HG02938 (cell line): ENCODE data around the gene EYS.

Experiments
- ATAC-seq: cut with Tn5 transposase; IDR thresholded peaks from one replicate; pipeline ENCODE4 v1.9.1; 2021; ENCODE audit warnings: mild to moderate bottlenecking, moderate library complexity; ENCODE audit not compliant: unreplicated experiment

The EYS gene

DNA sequence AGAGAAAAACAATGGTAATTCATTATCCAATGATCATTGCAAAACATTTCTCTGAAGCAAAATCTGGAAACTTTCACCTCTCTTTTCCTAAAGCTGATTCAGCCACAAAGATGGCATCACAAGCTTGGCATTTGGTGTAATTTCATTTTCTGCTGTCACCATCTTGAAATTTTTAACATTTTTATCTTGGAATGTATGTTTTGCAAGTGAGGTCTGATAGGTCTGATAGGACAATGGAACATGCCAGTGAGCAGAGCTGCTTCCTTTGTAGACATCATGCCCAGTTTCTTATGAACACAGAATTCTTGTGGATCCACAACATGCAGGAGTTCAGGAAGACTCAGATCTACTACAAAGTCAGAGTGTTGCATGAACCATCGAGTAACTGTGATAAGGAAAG, 969.6 kb downstream of the EYS start:
- ATAC-seq: no peak

DNA sequence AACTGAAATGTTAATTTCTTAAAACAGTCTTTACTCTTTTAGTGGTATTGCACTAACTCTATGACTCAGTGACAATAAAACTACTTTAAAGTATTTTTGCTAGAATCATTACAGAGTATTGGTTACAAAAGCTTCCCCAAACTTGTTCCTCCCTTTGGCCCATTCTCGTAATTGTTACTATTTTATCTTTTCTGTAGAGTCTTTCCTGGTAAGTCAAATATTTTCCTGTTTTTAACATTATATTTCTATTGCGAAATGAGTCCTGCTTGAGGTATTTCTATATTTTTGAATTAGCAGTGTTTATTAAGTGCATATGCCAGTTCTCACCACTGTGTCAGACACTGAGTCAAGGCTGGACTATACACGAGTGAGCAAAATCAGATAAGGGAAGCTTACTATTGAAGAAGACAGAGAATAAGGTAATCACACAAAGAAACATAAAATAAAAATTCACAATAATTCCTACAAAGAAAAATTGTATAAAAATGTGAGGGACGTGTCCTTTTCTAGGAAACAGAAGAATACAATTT, 970.5 kb downstream of the EYS start:
- no peak for ATAC-seq

DNA sequence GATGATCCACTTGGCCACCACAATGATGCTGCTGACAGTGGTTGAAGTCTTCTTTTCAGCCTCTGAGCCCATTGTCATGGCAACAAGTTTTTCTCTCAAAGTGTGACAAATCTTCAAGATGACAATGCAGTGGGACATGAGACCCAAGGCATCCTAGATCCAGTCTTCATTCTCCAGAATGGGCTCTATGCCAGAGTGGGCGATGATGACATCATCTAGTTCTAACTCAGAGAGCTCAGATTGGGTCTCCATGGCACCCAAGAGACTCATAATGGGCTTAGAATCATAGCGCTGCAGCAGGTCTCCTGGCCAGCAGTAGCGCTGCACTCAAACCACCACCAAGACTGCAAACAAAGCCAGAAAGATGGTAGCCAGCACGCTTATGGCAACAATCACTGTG, 973.6 kb downstream of the EYS start:
- no peak for ATAC-seq

DNA sequence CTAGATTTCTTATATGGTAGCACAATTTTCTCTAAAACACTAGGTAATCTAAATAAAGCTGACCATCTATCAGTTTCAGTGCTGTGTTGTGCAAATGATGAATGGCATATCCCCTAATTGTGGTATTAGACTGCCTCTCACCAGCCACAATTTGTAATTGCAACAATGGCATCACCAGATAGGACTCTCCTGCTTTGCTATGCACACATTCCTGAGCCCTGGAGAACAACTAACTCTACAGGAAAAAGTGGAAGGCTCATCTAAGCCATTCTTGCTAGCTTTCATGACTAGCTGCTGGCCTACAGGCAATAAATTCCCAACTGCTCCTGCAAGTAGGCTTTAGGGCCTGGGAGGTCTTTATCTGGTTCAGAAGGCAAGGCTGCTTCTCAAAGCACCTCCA, 974.1 kb downstream of the EYS start:
- no peak for ATAC-seq

DNA sequence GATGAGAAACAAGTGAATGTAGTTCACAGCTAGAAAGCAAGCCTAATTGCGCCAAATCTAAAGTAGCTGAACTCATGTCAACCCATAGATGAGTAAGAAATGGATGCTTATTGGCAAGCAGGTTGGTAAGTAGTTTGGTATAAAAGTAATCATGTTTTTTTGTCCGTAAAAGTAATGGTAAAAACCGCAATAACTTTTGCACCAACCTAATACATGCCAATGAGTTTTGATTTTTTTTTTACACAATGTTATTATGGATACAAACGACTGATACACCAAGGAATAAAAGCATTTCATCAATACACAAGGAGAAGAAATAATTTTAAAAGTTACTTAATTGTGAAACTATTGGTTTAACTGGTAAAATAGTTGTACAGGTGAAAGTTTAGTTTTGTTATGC, 977.5 kb downstream of the EYS start:
- no peak for ATAC-seq

DNA sequence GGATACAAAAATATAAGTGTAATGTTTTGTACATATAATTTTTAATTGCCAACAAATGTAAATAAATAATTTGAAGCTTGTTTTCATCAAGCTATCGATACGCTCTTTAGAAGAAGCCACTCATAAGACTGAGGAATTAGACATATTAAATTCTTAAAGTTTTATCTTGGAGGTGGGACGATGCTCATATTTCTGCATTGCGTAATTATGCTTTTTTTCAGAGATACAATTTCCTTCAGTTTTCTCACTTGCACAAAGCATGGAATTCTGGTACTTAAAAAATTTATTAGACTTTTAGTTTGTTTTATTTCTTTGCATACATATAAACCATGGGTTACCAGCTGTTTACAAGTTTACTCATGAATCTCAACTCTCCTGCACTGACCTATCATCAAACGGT, 980.0 kb downstream of the EYS start:
- no peak for ATAC-seq

DNA sequence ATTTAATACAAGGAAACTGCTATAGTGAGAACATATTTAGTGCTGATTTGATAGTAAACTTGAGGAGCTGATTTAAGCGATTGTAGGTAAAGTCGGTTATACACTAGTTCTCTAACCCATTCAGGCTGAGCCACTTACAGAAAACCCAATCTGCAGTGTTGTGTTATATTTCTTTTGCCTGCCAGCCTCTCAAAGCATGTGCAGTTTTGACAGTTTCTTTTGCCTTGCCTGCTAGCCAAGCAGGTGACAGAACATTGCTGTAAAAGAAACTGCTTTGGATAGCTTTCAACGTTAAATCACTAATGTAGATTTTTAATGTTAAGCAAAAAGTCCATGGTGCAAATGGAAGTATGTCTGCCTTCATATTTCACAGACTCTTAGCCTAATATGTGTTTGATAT, 982.9 kb downstream of the EYS start:
- no peak for ATAC-seq

DNA sequence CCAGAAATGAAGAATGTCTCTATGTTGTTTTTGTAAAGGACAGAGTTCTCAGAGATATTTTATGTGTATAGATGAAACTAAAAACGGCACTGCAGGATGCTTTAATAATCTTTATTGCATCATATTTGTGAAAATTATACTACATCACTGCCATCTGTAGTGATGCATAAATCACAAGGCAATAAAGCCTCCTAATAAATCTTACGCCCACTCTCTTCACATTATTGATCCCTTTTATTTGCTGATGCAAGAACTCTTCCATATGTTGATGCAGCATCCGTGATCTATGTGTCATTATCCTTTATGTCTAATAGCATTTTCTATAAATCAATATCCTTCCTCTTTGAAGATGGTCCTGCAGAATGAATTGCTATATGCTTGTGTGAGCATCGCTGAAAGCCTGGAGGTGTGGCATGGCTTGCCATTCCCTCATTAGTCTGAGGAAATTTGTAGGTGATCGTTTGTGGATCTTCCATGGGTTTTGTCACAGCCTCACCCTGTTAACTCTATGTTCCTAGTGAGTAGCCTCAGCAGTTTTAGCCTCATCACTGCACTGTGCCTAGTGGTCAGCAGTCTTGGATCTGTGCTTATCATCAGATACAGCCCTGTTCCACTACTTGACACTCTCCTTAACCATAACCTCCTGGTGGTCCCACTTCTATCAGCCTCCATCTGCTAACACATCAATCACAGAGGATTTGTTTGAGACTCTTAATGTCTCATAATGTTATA, 983.5 kb downstream of the EYS start:
- ATAC-seq: no peak

DNA sequence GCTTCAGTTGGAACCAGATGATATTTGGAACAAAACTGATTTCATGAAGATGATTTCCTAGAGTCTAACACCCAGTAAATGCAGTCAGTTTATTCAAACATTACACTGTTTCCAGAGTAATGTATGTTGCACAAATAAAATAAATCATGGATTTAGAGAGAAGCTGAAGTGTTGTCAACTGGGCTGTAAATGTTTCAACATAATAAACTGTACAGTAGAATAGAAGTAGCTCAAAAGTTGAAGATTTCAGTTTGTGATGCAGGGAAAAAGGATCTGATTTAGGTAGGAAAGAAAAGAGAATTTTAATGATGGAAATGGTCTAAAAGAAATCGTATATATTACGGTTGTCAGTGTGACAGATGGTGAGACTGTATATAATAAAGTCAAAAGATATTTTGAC, 985.2 kb downstream of the EYS start:
- ATAC-seq: no peak

DNA sequence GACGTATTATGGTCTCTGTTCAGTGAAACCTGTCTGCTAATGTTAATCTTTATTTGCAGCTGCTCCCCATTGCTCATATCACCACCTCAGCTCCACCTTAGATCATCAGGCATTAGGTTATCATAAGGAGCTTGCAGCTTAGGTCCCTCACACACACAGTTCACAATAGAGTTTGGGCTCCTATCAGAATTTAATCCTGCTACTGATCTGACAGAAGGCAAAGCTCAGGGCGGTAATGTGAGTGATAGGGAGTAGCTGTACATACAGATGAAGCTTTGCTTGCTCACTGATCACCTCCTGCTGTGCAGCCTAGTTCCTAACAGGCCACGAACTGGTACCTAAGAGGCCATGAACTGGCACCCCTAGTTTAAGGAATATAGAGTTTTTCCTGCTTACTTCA, 989.7 kb downstream of the EYS start:
- no peak for ATAC-seq

DNA sequence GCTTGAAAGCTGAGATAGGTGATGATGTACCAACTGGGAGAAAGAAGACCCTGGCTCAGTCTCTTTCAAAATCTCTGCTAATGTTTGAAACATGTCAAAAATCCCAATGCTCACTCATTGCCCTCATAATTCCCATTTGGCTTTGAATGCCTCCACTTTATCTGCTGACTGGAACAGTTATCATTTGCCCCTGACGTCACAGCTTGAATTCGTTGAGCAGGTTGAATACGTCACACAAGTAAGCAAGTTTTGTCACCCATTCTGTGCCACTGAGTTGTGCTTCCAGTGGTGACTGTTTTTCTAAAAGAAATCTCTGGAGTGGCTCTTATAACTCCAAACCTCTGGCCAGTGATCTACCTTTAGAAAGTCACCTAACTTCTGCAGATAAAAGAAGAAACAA, 991.4 kb downstream of the EYS start:
- no peak for ATAC-seq

DNA sequence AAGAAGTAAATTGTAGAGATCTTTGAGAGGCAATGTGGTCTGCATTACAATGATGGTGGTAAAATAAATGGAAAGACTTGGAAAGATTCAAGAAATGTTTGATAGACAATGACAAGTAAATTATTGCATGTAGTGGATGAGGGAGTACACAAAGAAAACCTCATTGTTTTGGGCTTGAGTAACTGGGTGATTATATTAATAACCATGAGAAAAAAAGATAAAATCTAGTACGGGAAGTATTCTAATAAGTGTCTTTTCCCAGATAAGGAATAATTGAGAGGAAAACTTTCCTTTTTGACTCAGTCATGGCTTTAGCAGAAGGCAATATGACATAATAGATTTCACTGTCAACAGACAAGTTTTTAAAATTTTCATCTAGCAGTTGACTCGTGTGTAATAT, 993.0 kb downstream of the EYS start:
- ATAC-seq: no peak

DNA sequence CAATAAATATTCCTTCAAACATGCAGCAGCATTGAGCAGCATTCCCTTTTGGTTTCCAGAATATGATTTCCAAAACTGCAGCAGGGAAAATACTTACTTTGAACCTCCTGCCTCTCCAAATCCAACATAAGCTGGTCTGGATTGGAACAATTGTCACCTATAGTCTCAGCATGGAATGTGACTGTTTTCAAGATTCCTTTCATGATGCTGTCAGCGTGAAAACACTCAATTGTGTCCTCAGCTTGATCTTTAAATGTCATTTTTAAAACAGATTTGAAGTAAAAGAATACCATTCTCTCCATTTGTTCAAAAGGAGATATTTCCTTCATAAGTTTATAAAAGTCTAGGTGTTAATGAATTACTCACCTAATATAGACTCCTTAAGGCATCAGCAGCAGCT, 993.9 kb downstream of the EYS start:
- ATAC-seq: no peak

DNA sequence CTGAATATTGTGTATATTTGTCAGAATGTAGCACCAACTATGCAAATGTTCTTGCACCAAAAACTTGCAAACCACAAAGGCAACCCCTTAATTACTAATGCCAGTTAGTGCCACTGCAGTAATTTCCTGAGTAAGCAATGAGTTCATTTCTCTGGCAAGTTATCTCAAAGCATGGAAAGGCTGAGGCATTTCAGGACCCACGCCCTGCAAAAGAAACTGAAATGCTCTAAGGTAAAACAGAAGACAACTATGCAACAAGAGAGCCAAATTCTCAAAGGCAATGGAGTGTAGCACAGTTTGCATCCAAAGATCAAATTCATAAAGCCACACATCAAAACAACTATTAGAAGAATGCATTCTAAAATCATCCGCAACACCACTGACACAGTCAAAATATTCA, 994.4 kb downstream of the EYS start:
- no peak for ATAC-seq

DNA sequence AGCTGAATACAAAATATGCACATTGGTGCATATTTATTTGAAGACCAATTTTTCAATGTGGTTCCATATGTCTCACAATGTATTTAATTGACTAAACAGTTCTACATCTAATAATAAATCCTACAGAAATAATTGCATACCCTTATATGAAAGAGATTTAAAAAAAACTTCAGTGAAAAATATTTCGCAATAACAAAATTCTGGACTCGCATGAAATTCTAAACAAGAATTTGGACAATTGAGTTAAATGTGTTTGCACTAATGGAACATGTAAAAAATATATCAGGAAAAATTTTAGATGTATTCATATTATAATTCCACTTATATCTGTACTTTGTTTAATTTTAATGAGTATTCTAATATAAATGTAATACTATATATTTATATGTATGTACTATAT, 1003.1 kb downstream of the EYS start:
- ATAC-seq: no peak

DNA sequence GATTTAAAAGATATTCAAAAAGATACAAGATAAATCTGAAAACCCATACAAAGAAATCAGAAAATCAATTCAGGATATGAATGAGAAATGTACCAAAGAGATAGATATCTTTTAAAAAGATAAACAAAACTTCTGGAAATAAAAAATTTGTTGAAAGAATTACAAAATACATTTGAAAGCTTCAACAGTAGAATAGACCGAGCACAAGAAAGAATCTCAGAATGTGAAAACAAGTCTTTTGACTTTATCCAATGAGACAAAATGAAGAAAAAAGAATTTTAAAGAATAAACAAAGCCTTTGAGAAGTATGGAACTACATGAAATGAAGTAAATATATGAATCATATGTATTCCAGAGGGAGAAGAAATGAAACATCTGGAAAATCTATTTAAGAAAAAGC, 1011.0 kb downstream of the EYS start:
- no peak for ATAC-seq

DNA sequence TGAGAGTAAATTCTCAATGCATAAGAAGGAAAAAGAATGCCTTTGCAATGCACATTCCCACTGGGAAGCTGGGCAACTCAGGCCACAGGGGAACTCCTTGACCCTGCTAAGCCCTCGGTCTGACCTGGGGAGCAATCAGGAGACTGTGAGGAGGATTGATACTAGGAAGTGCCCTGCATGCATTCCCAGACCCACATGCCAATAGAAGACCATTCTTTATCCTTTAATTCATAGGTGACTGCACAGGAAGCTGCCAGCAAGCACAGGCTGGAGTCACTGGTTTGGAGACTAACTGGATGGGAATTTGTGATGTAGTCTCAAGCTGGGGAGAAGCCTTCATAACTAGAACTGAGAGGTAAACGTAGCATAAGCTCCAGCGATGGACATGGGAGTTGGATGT, 1012.7 kb downstream of the EYS start:
- no peak for ATAC-seq

DNA sequence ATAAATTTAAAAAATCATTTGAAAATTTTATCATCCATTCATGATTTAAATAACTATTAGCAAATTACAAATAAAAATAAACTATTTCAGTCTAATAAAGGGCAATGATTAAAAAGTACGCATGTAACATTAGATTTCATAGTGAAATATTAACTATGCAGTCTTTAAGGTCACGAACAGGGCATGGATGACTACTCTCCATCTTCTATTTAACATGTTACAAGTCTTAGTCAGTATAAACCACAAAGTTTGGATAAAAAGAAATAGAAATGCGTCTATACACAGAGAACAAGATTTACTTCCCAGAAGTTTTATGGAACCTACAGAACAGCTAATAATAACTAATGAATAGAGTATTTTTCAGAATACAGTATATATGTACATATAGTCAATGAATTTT, 1016.0 kb downstream of the EYS start:
- ATAC-seq: no peak

DNA sequence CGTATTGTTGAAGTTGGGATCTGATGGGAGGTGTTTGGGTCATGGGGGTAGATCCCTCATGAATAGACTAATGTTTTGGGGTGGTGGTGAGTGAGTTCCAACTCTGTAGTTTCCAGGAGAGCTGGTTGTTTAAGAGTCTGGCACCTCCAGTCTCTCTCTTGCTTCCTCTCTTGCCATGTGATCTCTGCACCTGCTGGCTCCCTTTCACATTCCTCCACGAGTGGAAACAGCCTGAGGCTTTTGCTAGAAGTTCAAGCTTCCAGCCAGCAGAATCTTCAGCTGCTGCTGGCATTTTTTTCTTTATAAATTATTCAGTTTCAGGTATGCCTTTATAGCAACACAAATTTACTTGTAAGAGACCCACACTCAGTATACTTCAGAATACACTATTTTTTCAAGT, 1021.6 kb downstream of the EYS start:
- no peak for ATAC-seq

DNA sequence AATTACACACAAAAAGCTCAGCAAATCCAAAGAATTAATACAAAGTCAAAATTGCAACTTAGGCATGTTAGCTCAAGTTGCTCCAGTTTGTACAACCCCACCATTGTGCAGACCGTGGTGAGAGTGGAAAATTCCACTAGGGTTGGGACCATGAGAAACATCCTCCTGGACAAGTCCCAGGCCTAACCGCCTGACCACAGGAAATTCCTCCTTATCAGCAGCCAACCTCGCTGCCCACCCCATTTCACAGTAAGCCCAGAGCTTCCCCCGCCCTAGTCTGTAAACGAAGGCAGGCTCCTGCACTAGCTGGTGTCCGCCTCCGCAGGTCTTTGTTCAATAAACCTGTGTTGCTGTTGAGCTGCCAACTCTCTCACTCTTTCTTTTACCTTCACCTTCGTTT, 1023.3 kb downstream of the EYS start:
- ATAC-seq: no peak

DNA sequence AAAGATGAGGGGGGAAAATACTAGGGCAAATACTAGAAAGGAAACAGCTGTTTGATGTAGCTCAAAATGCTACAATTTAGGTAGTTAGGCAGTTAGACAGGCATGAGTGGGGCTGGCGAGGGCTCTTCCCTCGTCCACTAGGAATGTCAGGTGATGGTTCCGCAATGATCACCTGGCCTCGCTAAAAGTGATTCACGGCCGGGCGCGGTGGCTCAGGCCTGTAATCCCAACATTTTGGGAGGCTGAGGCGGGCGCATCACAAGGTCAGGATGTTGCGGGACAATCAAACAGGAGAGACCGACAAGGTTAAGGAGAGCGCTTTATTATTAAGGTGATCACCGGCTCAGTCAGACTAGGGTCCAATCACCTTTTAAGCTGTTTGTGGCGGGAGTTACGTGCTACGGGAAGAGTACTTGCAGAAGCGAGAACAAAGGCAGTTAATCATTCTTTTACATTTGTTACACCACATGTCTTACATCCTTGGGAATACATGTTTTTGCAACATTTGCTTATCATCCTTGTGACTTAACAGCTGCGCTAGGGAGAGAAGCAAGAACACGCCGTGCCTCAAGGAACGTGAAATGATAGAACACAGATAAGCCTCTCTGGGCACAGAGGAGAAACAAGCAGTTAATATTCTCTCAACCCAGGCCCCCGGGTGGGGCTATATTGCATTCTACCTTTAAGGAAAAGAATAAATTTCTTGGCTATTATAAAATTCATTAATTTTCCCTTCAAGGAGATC, 1025.4 kb downstream of the EYS start:
- ATAC-seq: no peak

DNA sequence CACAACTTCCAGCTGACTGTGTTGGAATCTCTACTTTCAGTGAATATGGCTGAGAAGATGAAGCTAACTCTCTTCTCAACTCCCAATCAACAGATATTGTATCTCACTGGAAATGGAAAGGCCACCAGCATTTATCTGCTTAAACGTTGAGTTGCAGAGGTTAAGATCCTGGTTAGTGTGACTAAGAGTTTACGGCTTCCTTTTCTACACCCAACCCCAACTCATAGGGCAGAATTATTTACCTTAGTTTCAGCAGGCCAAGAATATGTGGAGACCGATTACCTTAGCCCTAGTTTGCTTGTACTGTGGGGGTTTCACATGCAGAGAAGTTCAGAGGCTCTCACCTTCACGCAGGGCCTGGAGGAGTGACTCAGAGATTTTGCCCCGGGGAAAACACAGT, 1026.6 kb downstream of the EYS start:
- no peak for ATAC-seq

DNA sequence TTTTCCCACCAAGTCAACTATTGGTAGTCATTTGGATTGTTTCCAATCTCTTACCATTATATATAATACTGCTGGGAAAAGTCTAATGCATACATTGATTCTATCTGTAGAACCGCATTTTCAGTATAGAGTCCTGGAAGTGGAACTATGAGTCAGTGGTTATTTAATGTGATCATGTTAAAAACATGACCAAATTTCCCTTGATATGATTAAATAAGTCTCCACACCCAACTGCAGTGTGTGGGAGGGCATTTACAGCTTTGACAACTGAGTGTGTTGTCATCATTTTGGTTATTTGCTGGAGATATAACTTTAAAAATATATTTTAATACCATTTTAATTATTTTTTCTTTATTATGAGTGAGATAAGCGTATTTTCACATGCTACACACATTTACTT, 1027.6 kb downstream of the EYS start:
- ATAC-seq: no peak
